Endothelial cell (in vitro differentiated cells): Measurements from ENCODE around the gene MGAT5. TPM values are rescaled to one million over a fixed set of nuclear protein-coding genes. Genes with fewer than 3 reads are reported as not detected.

ENCODE experiments used
- DNase-seq: peaks from one replicate; pipeline ENCODE4 v3.0.0; 2021; ENCODE audit warnings: low spot score
- H3K27ac Mint-ChIP-seq: one replicate; pipeline ENCODE4 v1.8.0; 2021; ENCODE audit warnings: mixed read lengths, inconsistent platforms; ENCODE audit not compliant: unreplicated experiment
- H3K27me3 Mint-ChIP-seq: one replicate; pipeline ENCODE4 v1.8.0; 2021; ENCODE audit warnings: mild to moderate bottlenecking, moderate library complexity, mixed read lengths, inconsistent platforms; ENCODE audit not compliant: unreplicated experiment
- H3K36me3 Mint-ChIP-seq: one replicate; pipeline ENCODE4 v1.8.0; 2021; ENCODE audit warnings: mild to moderate bottlenecking, low read depth, mixed read lengths, inconsistent platforms; ENCODE audit not compliant: unreplicated experiment
- H3K4me1 Mint-ChIP-seq: one replicate; pipeline ENCODE4 v1.8.0; 2021; ENCODE audit warnings: mild to moderate bottlenecking, mixed read lengths, inconsistent platforms; ENCODE audit not compliant: unreplicated experiment
- H3K4me3 Mint-ChIP-seq: one replicate; pipeline ENCODE4 v1.8.0; 2021; ENCODE audit warnings: mild to moderate bottlenecking, mixed read lengths, inconsistent platforms; ENCODE audit not compliant: unreplicated experiment
- H3K9me3 Mint-ChIP-seq: one replicate; pipeline ENCODE4 v1.8.0; 2021; ENCODE audit warnings: mixed read lengths, inconsistent platforms; ENCODE audit not compliant: unreplicated experiment
- CTCF ChIP-seq: fragments of 200-600 bp; sonication (generic); IDR thresholded peaks from one replicate; pipeline ENCODE4 v1.5.0; 2021; ENCODE audit warnings: antibody characterized with exemption; ENCODE audit not compliant: unreplicated experiment
- total RNA-seq: library from RNA; stranded (reverse); fragmentation: NEBNext Ultra II Directional; extraction: Animal tissue kit (Norgen Biotek cat#: 25700); gene quantifications from one replicate; pipeline ENCODE4 v1.2.1, GENCODE V29; 2021; ENCODE audit not compliant: unreplicated experiment

MGAT5 gene
- total RNA-seq, 1 donor from 2014 or later = 124 TPM

GRCh38 chr2:134411279-134411827, 157.5 kb downstream of the MGAT5 start:
- Mint-ChIP-seq H3K36me3 (peaks cover 6% of the 10 kb centered on the region), H3K4me1 (peaks cover 3% of the 10 kb centered on the region), H3K9me3 (no peaks in the 10 kb centered on the region), H3K27ac (peak overlapping the region; percentile 33), H3K4me3 (no peak overlapping the region), H3K27me3 (peaks cover 4% of the 10 kb centered on the region)
- no peak for DNase-seq
- no peak for TF ChIP-seq CTCF

DNA sequence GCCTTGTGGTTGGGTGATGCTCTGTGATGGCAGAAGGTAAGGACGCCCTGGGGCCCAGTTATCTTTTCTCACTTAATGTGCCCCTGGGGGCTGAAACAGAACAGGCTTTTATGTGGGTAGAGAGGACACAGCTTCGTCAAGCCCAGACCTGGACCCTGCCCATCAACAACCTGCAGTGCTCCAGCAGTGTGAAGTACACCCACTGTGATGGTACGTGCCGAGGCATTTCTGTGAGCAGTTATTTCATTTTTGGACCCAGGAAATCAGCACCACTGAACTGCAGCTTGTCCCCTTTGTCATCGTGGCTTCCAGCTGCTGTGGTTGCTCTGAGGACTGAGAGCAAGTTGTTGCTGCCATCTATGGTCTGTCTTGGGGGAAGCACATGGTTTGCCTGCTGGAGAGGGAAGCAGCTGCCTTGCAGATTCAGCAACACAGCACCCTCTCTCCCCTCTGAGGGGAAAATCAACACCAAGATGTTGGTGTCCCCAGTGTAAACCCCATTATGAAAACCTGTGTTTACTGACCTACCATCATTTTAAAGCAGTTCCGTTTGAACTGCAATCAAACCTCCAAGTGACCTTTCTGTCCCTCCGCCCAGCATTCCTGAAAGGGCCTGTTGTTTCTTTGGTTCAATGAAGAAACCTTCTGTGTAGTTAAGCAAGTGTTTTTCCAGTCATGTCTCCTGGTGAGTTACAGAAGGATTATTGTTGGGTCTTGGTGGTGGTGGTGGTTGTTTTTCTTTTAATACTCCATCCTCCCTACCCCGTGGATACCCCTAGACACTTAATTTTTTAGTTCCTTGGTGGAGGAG, 158.2 kb downstream of the MGAT5 start:
- peaks cover 4% of the 10 kb centered on the region for H3K36me3 Mint-ChIP-seq
- H3K27ac Mint-ChIP-seq = no peak overlapping the region

GRCh38 chr2:134412639-134412999, 158.7 kb downstream of the MGAT5 start:
- Mint-ChIP-seq H3K9me3 (no peaks in the 10 kb centered on the region), H3K4me1 (peaks cover 3% of the 10 kb centered on the region), H3K36me3 (no peaks in the 10 kb centered on the region), H3K4me3 (no peak overlapping the region), H3K27me3 (peaks cover 4% of the 10 kb centered on the region), H3K27ac (no peak overlapping the region)
- no peak for TF ChIP-seq CTCF
- DNase-seq = no peak

More for the DNA sequence above, 158.2 kb downstream of the MGAT5 start:
- Mint-ChIP-seq H3K9me3 (no peaks in the 10 kb centered on the region), H3K4me3 (no peak overlapping the region), H3K4me1 (peaks cover 3% of the 10 kb centered on the region), H3K27me3 (peaks cover 4% of the 10 kb centered on the region)
- no peak for TF ChIP-seq CTCF
- peak; percentile 50 for DNase-seq

DNA sequence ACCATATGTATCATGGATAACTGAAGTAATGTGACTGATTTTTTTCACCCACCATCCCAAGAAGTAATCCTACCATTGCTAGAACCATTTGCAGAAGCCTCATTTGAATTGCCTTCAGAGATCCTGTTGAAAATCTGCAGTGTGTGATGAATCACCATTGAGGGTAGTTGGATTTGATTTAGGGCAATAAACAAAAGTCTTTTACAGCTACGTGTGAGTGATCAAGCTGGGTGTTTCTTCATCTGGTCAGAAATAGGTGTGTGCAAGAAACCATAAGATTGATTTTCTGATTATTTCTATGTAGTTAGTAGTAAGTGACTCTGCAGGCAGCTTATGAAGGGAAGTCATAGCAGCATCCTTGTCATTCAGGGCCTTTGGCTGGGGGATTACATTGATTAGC, 159.6 kb downstream of the MGAT5 start:
- no peaks in the 10 kb centered on the region for H3K36me3 Mint-ChIP-seq
- H3K27ac Mint-ChIP-seq = no peak overlapping the region
- peaks cover 4% of the 10 kb centered on the region for H3K27me3 Mint-ChIP-seq
- H3K4me3 Mint-ChIP-seq = no peak overlapping the region
- H3K4me1 Mint-ChIP-seq = peaks cover 3% of the 10 kb centered on the region
- H3K9me3 Mint-ChIP-seq = no peaks in the 10 kb centered on the region
- no peak for DNase-seq
- TF ChIP-seq CTCF = no peak

DNA sequence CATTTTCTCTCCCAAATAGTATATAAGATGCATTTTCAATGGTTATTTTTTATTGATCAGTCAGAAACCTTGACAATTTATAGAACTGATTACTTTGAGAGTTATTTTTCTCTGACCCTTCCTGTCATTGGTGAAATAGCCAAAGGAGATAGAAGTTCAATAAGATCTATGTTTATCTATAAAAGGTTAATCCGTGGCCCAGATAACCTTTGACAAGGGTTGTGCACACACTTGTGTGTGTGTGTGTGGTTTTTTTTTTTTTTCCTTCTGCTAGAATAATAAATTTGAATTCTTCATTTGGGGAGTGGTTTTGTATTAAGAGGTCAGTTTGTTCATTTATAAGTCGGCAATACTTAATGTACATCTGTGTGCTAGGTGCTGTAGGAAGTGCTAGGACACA, 160.0 kb downstream of the MGAT5 start:
- DNase-seq = no peak
- Mint-ChIP-seq H3K4me1 (peaks cover 3% of the 10 kb centered on the region), H3K27me3 (peaks cover 4% of the 10 kb centered on the region), H3K9me3 (no peaks in the 10 kb centered on the region), H3K36me3 (no peaks in the 10 kb centered on the region), H3K4me3 (no peak overlapping the region), H3K27ac (no peak overlapping the region)
- TF ChIP-seq CTCF = no peak
